Tongue (tissue), 2 donors: ENCODE measurements around the gene NMU. TPM values are rescaled to one million over a fixed set of nuclear protein-coding genes. Genes with fewer than 3 reads are reported as not detected.
A peak's percentile ranks its signal among the peaks of the same experiment; 100 is the strongest.
"Not testable (repeated sequence)": the region's sequence is repeated elsewhere in the genome, so short reads cannot be mapped to it uniquely, and the experiment has no call there.

Source experiments
- DNase-seq: peaks from one replicate; pipeline ENCODE4 v3.0.0-alpha.2; 2015
- total RNA-seq: library from RNA; depleted of rRNA; stranded (reverse); fragments of >200 nt; gene quantifications from one replicate; pipeline ENCODE4 v1.2.3, GENCODE V29; 2014

The NMU gene
- total RNA-seq, 1 donor from 2014 or later, result 6.2 TPM

- peak; percentile 58 for DNase-seq
Measured at GRCh38 chr4:55554453-55555030, 81.6 kb downstream of the NMU start.

GRCh38 chr4:55553441-55554201 is 82.5 kb downstream of the NMU start:
- DNase-seq, result peak; percentile 28

- not testable (repeated sequence) for DNase-seq
Measured at GRCh38 chr4:55551964-55552363, 84.1 kb downstream of the NMU start.

GRCh38 chr4:55549888-55550287 is 86.2 kb downstream of the NMU start:
- DNase-seq, result no peak

GRCh38 chr4:55547918-55548317 is 88.2 kb downstream of the NMU start:
- DNase-seq, result peak; percentile 2

GRCh38 chr4:55547466-55547770 is 88.7 kb downstream of the NMU start:
- DNase-seq, result no peak

GRCh38 chr4:55546756-55547465 is 89.2 kb downstream of the NMU start, which contains the start of gene CLOCK:
TSS of gene CLOCK (minus strand) at chr4:55546909. CDS start at chr4:55482785, 64,124 bp downstream.
- peak; percentile 96 for DNase-seq

- no peak for DNase-seq
Measured at GRCh38 chr4:55546506-55546755, 89.7 kb downstream of the NMU start.

- peak; percentile 89 for DNase-seq
Measured at GRCh38 chr4:55545641-55546505, 90.2 kb downstream of the NMU start.

Other genes with a start within 250 kb of the NMU start
- gene TMEM165, start 240.3 kb downstream of the NMU start, total RNA-seq, result 78.7 TPM
- 25.5 TPM for gene CLOCK, start 89.4 kb downstream of the NMU start, total RNA-seq
- not detected for gene PDCL2, start 44.1 kb downstream of the NMU start, total RNA-seq
- not detected for gene EXOC1L, start 183.5 kb upstream of the NMU start, total RNA-seq
- 47.0 TPM for gene EXOC1, start 217.3 kb upstream of the NMU start, total RNA-seq